ENCODE results near the gene ETV1. TPM values are rescaled to one million over a fixed set of nuclear protein-coding genes. Genes with fewer than 3 reads are reported as not detected.

Gene ETV1
- total RNA-seq, 5 donors from 2014 or later (not counting 1 experiment from before 2014, with no cell fraction given) = 0.26 to 0.58 (median 0.38) TPM; not detected in 1

DNA sequence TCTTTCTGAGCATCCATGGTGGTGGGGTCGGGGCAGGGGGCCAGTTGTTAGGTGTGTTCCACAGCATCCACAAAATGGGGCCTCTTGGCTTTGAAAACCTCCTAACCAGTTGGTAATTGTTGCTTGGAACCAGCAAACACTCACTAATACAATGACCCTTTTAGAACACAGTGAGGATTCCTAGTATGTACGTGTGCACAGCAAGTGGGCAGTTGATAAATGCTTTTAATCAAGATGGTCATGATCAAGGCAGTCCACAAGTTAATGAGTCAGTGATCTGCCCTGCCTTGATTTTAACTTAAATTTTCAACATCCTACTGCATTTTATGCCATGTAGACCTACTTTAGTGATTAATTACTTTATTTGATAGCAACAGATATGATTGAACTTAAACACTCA is 103.1 kb downstream of the ETV1 start:
- Histone ChIP-seq H3K4me1 (ENCODE audit: control insufficient read depth in 1 of 2, extremely low read depth in 1 of 2, insufficient read depth in 2 of 2, low read length in 2 of 2) (no peaks in the 10 kb centered on the region), H3K4me3 (ENCODE audit: control insufficient read depth in 1 of 2, extremely low read depth in 1 of 2, low read length in 1 of 2) (no peak overlapping the region), H3K9me3 (no peaks in the 10 kb centered on the region), H3K27me3 (replicated peaks in 1 of 2; ENCODE audit: control insufficient read depth in 2 of 2, extremely low read depth in 1 of 2, insufficient read depth in 2 of 2, low read length in 1 of 2) (no peaks in the 10 kb centered on the region), H3K36me3 (ENCODE audit: control insufficient read depth in 2 of 2, extremely low read depth in 1 of 2, insufficient read depth in 1 of 2, low read length in 1 of 2) (no peaks in the 10 kb centered on the region), H3K27ac (ENCODE audit: low read length) (no peak overlapping the region)
- no peaks in the 10 kb centered on the region for H3K36me3 Mint-ChIP-seq
- DNase-seq (no peak), ATAC-seq (replicated peaks in 1 of 4) (no peak)
- no CpG with 5 or more reads among the region's 2 CpGs for WGBS (ENCODE audit: insufficient coverage)
- no peak overlapping the region for H3K27ac Mint-ChIP-seq
- no peaks in the 10 kb centered on the region for H3K27me3 Mint-ChIP-seq
- peaks cover 0 to 5% (median 0%) of the 10 kb centered on the region in 3 donors for H3K9me3 Mint-ChIP-seq
- POLR2A ChIA-PET = no interaction called here
- no peak overlapping the region for H3K4me3 Mint-ChIP-seq
- CTCF ChIA-PET = no interaction called here
- H3K4me1 Mint-ChIP-seq = no peaks in the 10 kb centered on the region

DNA sequence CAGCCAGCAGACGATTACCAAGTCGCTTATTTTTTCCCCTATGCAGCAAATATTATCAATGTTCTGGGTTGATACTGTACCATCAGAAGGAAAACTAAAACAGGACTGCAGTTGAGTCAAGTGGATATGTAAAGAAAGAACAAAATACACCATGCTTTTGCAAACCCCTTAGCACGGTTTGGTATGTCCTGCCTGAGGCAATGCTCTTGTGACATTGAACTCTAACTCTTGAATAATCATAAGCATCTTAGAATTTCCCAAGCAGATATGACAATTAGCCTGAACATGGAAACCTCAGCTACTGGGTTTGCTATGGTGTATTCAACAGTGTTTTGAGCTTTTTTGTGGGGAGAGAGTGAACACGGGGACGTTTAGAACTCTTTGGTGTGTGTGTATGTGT is 107.4 kb downstream of the ETV1 start:
- Histone ChIP-seq H3K4me3 (ENCODE audit: control insufficient read depth in 1 of 2, extremely low read depth in 1 of 2, low read length in 1 of 2) (no peak overlapping the region), H3K4me1 (ENCODE audit: control insufficient read depth in 1 of 2, extremely low read depth in 1 of 2, insufficient read depth in 2 of 2, low read length in 2 of 2) (no peaks in the 10 kb centered on the region), H3K9me3 (no peaks in the 10 kb centered on the region), H3K27me3 (replicated peaks in 1 of 2; ENCODE audit: control insufficient read depth in 2 of 2, extremely low read depth in 1 of 2, insufficient read depth in 2 of 2, low read length in 1 of 2) (no peaks in the 10 kb centered on the region), H3K27ac (ENCODE audit: low read length) (no peak overlapping the region), H3K36me3 (ENCODE audit: control insufficient read depth in 2 of 2, extremely low read depth in 1 of 2, insufficient read depth in 1 of 2, low read length in 1 of 2) (no peaks in the 10 kb centered on the region)
- ChIA-PET POLR2A (interaction anchor here in 1 of 2 donors (0.7 kb wide), 1 partner anchor 218 kb away, joined by 3 read pairs; no protein-coding TSS in a partner anchor), CTCF (no interaction called here)
- WGBS (ENCODE audit: insufficient coverage) = no CpG with 5 or more reads among the region's 5 CpGs
- Mint-ChIP-seq H3K27me3 (no peaks in the 10 kb centered on the region), H3K4me1 (no peaks in the 10 kb centered on the region), H3K4me3 (no peak overlapping the region), H3K9me3 (peaks cover 0 to 8% (median 8%) of the 10 kb centered on the region in 3 donors), H3K27ac (no peak overlapping the region), H3K36me3 (no peaks in the 10 kb centered on the region)
- DNase-seq (no peak), ATAC-seq (replicated peaks in 1 of 4) (no peak)

DNA sequence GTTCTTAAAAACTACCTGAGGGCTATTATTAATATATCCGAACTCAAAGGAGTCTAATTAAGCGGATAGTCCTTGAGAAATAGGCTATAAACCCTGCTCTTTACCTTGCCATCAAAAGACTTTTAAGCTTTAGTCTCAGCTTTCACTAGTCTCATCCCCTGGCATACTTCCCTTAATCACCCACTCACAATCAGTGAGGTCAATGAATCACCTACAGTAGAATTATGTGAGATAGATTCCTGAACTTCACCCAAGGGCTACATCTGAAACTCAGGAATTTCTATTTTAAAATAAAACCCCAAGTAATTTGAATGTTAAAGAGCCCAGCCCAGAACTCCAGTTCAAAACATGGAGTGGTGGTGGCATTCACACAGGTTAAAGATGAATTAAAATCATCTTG is 108.7 kb downstream of the ETV1 start:
- Mint-ChIP-seq H3K27ac (no peak overlapping the region), H3K36me3 (no peaks in the 10 kb centered on the region), H3K4me1 (no peaks in the 10 kb centered on the region), H3K4me3 (no peak overlapping the region), H3K9me3 (peaks cover 3 to 9% (median 5%) of the 10 kb centered on the region in 3 donors), H3K27me3 (no peaks in the 10 kb centered on the region)
- Histone ChIP-seq H3K27me3 (replicated peaks in 1 of 2; ENCODE audit: control insufficient read depth in 2 of 2, extremely low read depth in 1 of 2, insufficient read depth in 2 of 2, low read length in 1 of 2) (no peaks in the 10 kb centered on the region), H3K4me3 (ENCODE audit: control insufficient read depth in 1 of 2, extremely low read depth in 1 of 2, low read length in 1 of 2) (no peak overlapping the region), H3K27ac (ENCODE audit: low read length) (no peak overlapping the region), H3K9me3 (no peaks in the 10 kb centered on the region), H3K4me1 (ENCODE audit: control insufficient read depth in 1 of 2, extremely low read depth in 1 of 2, insufficient read depth in 2 of 2, low read length in 2 of 2) (no peaks in the 10 kb centered on the region), H3K36me3 (ENCODE audit: control insufficient read depth in 2 of 2, extremely low read depth in 1 of 2, insufficient read depth in 1 of 2, low read length in 1 of 2) (no peaks in the 10 kb centered on the region)
- POLR2A ChIA-PET = no interaction called here
- WGBS (ENCODE audit: insufficient coverage) = no CpG with 5 or more reads among the region's 2 CpGs
- ATAC-seq (replicated peaks in 1 of 4) = no peak
- no peak for DNase-seq
- CTCF ChIA-PET = no interaction called here

DNA sequence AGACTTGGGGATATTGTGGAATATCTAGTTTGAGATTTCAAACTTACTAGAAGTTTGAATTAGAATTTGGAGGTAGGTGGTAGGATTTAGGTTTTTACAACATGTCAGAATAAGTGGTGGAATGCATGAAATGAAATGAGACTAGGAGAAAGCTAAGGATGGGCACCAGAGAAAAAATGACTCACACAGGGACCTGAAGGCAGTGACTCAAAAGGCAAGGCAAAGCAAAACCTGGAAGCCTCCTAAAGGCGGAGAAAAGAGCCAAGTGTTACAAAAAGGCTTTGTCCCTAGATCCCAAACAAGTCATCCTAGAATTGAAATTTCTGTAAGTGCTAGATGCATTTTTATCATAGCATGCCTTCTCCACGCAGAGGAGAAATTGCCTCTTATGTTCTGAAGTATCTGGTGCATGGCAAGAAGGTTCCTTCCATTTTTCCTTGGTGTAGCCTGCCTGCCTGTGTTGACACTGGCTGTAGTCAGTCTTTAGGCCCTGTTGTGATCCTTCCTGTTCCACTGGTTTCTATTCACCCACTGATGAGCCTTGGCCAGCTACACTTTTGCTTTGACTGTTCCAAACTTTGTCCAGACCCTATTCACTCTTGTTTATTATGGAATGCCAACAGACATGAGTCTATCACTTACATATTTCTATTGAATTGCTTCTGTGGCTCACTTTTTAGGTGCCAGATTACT is 109.3 kb downstream of the ETV1 start:
- ChIA-PET POLR2A (no interaction called here), CTCF (no interaction called here)
- peaks cover 3 to 12% (median 3%) of the 10 kb centered on the region in 3 donors for H3K9me3 Mint-ChIP-seq
- no peaks in the 10 kb centered on the region for H3K36me3 Mint-ChIP-seq
- Histone ChIP-seq H3K27ac (ENCODE audit: low read length) (no peak overlapping the region), H3K36me3 (ENCODE audit: control insufficient read depth in 2 of 2, extremely low read depth in 1 of 2, insufficient read depth in 1 of 2, low read length in 1 of 2) (no peaks in the 10 kb centered on the region), H3K4me3 (ENCODE audit: control insufficient read depth in 1 of 2, extremely low read depth in 1 of 2, low read length in 1 of 2) (no peak overlapping the region), H3K9me3 (no peaks in the 10 kb centered on the region), H3K4me1 (ENCODE audit: control insufficient read depth in 1 of 2, extremely low read depth in 1 of 2, insufficient read depth in 2 of 2, low read length in 2 of 2) (no peaks in the 10 kb centered on the region), H3K27me3 (replicated peaks in 1 of 2; ENCODE audit: control insufficient read depth in 2 of 2, extremely low read depth in 1 of 2, insufficient read depth in 2 of 2, low read length in 1 of 2) (no peaks in the 10 kb centered on the region)
- ATAC-seq (replicated peaks in 1 of 4) = no peak
- no peak overlapping the region for H3K4me3 Mint-ChIP-seq
- H3K27me3 Mint-ChIP-seq = no peaks in the 10 kb centered on the region
- no peak for DNase-seq
- H3K4me1 Mint-ChIP-seq = peaks cover 0 to 4% (median 0%) of the 10 kb centered on the region in 3 donors
- WGBS (ENCODE audit: insufficient coverage) = 93% methylated on average over 2 of the region's 2 CpGs
- H3K27ac Mint-ChIP-seq = no peak overlapping the region

DNA sequence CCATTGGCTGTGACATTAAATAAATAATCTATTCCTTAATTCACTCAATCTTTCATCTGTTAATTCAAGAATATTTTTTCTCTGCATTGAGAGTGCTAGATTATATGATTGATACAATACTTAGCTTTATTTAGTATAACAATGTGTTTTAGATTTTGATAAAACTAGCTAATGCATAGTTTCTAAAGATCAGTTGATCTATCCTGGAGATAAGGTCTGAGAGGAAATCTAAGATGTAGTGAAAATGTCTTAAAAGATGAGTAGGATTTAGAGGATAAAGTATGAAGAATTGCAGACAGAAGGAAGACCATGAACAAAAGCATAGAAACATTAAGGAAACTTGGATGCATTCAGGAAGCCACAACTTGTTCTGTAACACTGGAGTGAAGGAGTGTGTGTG is 110.3 kb downstream of the ETV1 start:
- ATAC-seq (replicated peaks in 1 of 4) (no peak), DNase-seq (no peak)
- Histone ChIP-seq H3K27me3 (replicated peaks in 1 of 2; ENCODE audit: control insufficient read depth in 2 of 2, extremely low read depth in 1 of 2, insufficient read depth in 2 of 2, low read length in 1 of 2) (no peaks in the 10 kb centered on the region), H3K36me3 (ENCODE audit: control insufficient read depth in 2 of 2, extremely low read depth in 1 of 2, insufficient read depth in 1 of 2, low read length in 1 of 2) (no peaks in the 10 kb centered on the region), H3K27ac (ENCODE audit: low read length) (no peak overlapping the region), H3K4me3 (ENCODE audit: control insufficient read depth in 1 of 2, extremely low read depth in 1 of 2, low read length in 1 of 2) (no peak overlapping the region), H3K4me1 (ENCODE audit: control insufficient read depth in 1 of 2, extremely low read depth in 1 of 2, insufficient read depth in 2 of 2, low read length in 2 of 2) (no peaks in the 10 kb centered on the region), H3K9me3 (no peaks in the 10 kb centered on the region)
- no peak overlapping the region for H3K4me3 Mint-ChIP-seq
- peaks cover 0 to 13% (median 5%) of the 10 kb centered on the region in 3 donors for H3K4me1 Mint-ChIP-seq
- H3K9me3 Mint-ChIP-seq = peaks cover 3 to 12% (median 3%) of the 10 kb centered on the region in 3 donors
- no peaks in the 10 kb centered on the region for H3K36me3 Mint-ChIP-seq
- ChIA-PET CTCF (no interaction called here), POLR2A (no interaction called here)
- H3K27ac Mint-ChIP-seq = no peak overlapping the region
- H3K27me3 Mint-ChIP-seq = no peaks in the 10 kb centered on the region

DNA sequence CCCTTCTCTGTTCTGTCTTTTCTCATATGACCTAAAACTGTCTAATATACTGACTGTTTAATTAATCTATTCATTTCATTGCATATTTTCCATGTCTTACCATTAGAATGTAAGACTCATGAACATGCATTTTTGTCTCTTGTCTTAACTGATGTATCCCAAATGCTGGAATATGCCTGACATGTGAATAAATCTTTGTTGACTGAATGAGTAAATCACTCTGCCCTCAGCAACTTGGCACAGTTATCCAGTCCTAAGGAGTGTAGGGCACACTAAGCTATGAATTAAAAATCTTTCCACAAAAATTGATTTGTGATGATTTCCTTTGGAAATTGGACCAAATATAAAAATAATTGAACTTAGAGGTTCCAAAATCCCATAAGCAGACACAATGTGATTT is 111.3 kb downstream of the ETV1 start:
- ChIA-PET CTCF (no interaction called here), POLR2A (no interaction called here)
- Mint-ChIP-seq H3K27me3 (no peaks in the 10 kb centered on the region), H3K4me3 (no peak overlapping the region), H3K27ac (no peak overlapping the region), H3K36me3 (no peaks in the 10 kb centered on the region), H3K9me3 (peaks cover 3 to 12% (median 3%) of the 10 kb centered on the region in 3 donors), H3K4me1 (peaks cover 0 to 15% (median 5%) of the 10 kb centered on the region in 3 donors)
- no peak overlapping the region for H3K4me3 ChIP-seq (ENCODE audit: control insufficient read depth in 1 of 2, extremely low read depth in 1 of 2, low read length in 1 of 2)
- no peak overlapping the region for H3K27ac ChIP-seq (ENCODE audit: low read length)
- DNase-seq = no peak
- no peak for ATAC-seq (replicated peaks in 1 of 4)
- no peaks in the 10 kb centered on the region for H3K9me3 ChIP-seq
- no peaks in the 10 kb centered on the region for H3K27me3 ChIP-seq (replicated peaks in 1 of 2; ENCODE audit: control insufficient read depth in 2 of 2, extremely low read depth in 1 of 2, insufficient read depth in 2 of 2, low read length in 1 of 2)
- no peaks in the 10 kb centered on the region for H3K36me3 ChIP-seq (ENCODE audit: control insufficient read depth in 2 of 2, extremely low read depth in 1 of 2, insufficient read depth in 1 of 2, low read length in 1 of 2)
- no peaks in the 10 kb centered on the region for H3K4me1 ChIP-seq (ENCODE audit: control insufficient read depth in 1 of 2, extremely low read depth in 1 of 2, insufficient read depth in 2 of 2, low read length in 2 of 2)

Data from T-cell (primary cell).